Liver (tissue), 3 donors: ENCODE results near the gene CYB5D1.

Experiments used
- EGR1 ChIP-seq, 2 donors: IDR thresholded peaks; 2 replicates each; pipeline ENCODE4 v1.6.1; 2016 to 2018; ENCODE audit warnings: antibody characterized with exemption in 2 of 2, low read depth in 2 of 2
- GABPA ChIP-seq, 2 donors: IDR thresholded peaks in 1 of 2; conservative IDR thresholded peaks in 1 of 2; 2 replicates each; pipeline ENCODE4 v1.6.1; 2016; ENCODE audit warnings: antibody characterized with exemption in 2 of 2, mild to moderate bottlenecking in 1 of 2, moderate library complexity in 1 of 2
- HNF4A ChIP-seq, 2 donors: conservative IDR thresholded peaks; 2 replicates each; pipeline ENCODE4 v1.6.1; 2016; ENCODE audit warnings: antibody characterized with exemption in 2 of 2, mild to moderate bottlenecking in 2 of 2
- JUND ChIP-seq, 2 donors: IDR thresholded peaks; 2 replicates each; pipeline ENCODE4 v1.6.1; 2016; ENCODE audit warnings: antibody characterized with exemption in 2 of 2
- RAD21 ChIP-seq, 2 donors: IDR thresholded peaks; 2 replicates each; pipeline ENCODE4 v1.6.1; 2016; ENCODE audit warnings: antibody characterized with exemption in 2 of 2, mild to moderate bottlenecking in 2 of 2
- RXRA ChIP-seq, 2 donors: IDR thresholded peaks; 2 replicates each; pipeline ENCODE4 v1.6.1; 2017 to 2018; ENCODE audit warnings: antibody characterized with exemption in 2 of 2, mild to moderate bottlenecking in 1 of 2
- TF ChIP-seq, protein P1 (sequence below): IDR thresholded peaks from 2 replicates; pipeline ENCODE4 v1.6.1; 2016; ENCODE audit warnings: antibody characterized with exemption, mild to moderate bottlenecking
- TF ChIP-seq, protein P2 (sequence below): fragments of 150-350 bp; IDR thresholded peaks from 2 replicates; pipeline ENCODE4 v1.5.1; 2017; ENCODE audit warnings: improper control_type of control experiment, low read depth, low read length; ENCODE audit not compliant: missing input control
- TF ChIP-seq, protein P3 (sequence below): IDR thresholded peaks from 2 replicates; pipeline ENCODE4 v1.6.1; 2016; ENCODE audit warnings: antibody characterized with exemption
- donor health status: healthy.
- donor health status: healthy.

DNA sequence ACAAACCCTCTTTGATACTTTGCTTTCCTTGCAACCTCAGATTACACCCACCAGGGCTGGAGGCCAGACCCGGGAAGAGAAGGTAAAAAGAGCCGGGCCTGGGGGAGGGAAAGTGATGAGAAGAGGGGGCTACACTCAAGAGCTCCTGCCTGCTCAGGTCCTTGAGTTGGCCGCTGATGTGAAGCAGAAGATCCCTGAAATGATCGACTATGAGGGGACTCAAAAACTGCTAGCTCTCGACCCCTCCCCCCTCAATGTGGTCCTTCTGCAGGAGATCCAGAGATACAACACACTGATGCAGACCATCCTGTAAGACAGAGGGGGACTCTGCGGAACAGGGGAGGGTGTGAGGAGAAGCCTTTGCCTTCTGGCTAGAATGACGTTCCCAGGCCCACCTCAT, 26.6 kb upstream of the CYB5D1 start:
- TF ChIP-seq, protein P1, sequence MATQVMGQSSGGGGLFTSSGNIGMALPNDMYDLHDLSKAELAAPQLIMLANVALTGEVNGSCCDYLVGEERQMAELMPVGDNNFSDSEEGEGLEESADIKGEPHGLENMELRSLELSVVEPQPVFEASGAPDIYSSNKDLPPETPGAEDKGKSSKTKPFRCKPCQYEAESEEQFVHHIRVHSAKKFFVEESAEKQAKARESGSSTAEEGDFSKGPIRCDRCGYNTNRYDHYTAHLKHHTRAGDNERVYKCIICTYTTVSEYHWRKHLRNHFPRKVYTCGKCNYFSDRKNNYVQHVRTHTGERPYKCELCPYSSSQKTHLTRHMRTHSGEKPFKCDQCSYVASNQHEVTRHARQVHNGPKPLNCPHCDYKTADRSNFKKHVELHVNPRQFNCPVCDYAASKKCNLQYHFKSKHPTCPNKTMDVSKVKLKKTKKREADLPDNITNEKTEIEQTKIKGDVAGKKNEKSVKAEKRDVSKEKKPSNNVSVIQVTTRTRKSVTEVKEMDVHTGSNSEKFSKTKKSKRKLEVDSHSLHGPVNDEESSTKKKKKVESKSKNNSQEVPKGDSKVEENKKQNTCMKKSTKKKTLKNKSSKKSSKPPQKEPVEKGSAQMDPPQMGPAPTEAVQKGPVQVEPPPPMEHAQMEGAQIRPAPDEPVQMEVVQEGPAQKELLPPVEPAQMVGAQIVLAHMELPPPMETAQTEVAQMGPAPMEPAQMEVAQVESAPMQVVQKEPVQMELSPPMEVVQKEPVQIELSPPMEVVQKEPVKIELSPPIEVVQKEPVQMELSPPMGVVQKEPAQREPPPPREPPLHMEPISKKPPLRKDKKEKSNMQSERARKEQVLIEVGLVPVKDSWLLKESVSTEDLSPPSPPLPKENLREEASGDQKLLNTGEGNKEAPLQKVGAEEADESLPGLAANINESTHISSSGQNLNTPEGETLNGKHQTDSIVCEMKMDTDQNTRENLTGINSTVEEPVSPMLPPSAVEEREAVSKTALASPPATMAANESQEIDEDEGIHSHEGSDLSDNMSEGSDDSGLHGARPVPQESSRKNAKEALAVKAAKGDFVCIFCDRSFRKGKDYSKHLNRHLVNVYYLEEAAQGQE: no peak
- TF ChIP-seq, protein P2, sequence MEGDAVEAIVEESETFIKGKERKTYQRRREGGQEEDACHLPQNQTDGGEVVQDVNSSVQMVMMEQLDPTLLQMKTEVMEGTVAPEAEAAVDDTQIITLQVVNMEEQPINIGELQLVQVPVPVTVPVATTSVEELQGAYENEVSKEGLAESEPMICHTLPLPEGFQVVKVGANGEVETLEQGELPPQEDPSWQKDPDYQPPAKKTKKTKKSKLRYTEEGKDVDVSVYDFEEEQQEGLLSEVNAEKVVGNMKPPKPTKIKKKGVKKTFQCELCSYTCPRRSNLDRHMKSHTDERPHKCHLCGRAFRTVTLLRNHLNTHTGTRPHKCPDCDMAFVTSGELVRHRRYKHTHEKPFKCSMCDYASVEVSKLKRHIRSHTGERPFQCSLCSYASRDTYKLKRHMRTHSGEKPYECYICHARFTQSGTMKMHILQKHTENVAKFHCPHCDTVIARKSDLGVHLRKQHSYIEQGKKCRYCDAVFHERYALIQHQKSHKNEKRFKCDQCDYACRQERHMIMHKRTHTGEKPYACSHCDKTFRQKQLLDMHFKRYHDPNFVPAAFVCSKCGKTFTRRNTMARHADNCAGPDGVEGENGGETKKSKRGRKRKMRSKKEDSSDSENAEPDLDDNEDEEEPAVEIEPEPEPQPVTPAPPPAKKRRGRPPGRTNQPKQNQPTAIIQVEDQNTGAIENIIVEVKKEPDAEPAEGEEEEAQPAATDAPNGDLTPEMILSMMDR: no peak
- TF ChIP-seq JUND (IDR thresholded peaks at IDR 0.05) (no peak), HNF4A (conservative IDR thresholded peaks at IDR 0.05) (no peak), GABPA (IDR thresholded peaks at IDR 0.05 in 1 of 2, conservative IDR thresholded peaks at IDR 0.05 in 1 of 2) (no peak), RAD21 (IDR thresholded peaks at IDR 0.05) (no peak), EGR1 (IDR thresholded peaks at IDR 0.05; ENCODE audit: low read depth in 2 of 2) (no peak), RXRA (IDR thresholded peaks at IDR 0.05) (no peak)
- TF ChIP-seq, protein P3, sequence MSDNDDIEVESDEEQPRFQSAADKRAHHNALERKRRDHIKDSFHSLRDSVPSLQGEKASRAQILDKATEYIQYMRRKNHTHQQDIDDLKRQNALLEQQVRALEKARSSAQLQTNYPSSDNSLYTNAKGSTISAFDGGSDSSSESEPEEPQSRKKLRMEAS: no peak
